ENCODE results near the gene TMEM198. TPM values are rescaled to one million over a fixed set of nuclear protein-coding genes. Genes with fewer than 3 reads are reported as not detected.

Gene TMEM198
- total RNA-seq, 4 donors from 2014 or later: 0.68 to 1.7 (median 1.5) TPM; not detected in 1

GRCh38 chr2:219591091-219591490 is 47.3 kb downstream of the TMEM198 start:
- TF ChIP-seq, protein P1, sequence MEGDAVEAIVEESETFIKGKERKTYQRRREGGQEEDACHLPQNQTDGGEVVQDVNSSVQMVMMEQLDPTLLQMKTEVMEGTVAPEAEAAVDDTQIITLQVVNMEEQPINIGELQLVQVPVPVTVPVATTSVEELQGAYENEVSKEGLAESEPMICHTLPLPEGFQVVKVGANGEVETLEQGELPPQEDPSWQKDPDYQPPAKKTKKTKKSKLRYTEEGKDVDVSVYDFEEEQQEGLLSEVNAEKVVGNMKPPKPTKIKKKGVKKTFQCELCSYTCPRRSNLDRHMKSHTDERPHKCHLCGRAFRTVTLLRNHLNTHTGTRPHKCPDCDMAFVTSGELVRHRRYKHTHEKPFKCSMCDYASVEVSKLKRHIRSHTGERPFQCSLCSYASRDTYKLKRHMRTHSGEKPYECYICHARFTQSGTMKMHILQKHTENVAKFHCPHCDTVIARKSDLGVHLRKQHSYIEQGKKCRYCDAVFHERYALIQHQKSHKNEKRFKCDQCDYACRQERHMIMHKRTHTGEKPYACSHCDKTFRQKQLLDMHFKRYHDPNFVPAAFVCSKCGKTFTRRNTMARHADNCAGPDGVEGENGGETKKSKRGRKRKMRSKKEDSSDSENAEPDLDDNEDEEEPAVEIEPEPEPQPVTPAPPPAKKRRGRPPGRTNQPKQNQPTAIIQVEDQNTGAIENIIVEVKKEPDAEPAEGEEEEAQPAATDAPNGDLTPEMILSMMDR (IDR thresholded peaks at IDR 0.05; ENCODE audit: low read depth): no peak

- TF ChIP-seq, protein P1 (IDR thresholded peaks at IDR 0.05; ENCODE audit: low read depth): no peak
These were observed 48.9 kb downstream of the TMEM198 start for GRCh38 chr2:219592736-219593135.

GRCh38 chr2:219593154-219593553 is 49.3 kb downstream of the TMEM198 start:
- TF ChIP-seq, protein P1 (IDR thresholded peaks at IDR 0.05; ENCODE audit: low read depth): no peak

DNA sequence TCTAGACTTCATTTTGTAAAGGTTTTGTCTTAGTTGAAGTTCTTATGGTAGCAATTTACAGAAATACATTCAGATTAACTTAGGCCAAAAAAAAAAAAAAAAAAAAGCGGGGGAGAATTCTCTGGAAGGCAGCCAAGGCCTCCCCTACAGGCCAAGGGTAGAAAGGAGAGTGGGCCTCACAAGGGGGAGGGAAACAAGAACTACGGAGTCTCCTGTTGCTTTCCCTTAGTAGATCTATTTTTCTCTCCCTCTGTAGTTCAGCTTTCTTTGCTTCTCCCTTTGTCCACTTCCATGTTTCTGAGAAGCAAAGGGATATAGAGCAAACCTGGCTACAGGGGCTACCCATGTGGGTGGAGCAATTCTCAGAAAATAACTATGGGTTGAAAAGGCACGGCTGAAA is 51.4 kb downstream of the TMEM198 start:
- TF ChIP-seq, protein P1 (IDR thresholded peaks at IDR 0.05; ENCODE audit: low read depth): no peak

DNA sequence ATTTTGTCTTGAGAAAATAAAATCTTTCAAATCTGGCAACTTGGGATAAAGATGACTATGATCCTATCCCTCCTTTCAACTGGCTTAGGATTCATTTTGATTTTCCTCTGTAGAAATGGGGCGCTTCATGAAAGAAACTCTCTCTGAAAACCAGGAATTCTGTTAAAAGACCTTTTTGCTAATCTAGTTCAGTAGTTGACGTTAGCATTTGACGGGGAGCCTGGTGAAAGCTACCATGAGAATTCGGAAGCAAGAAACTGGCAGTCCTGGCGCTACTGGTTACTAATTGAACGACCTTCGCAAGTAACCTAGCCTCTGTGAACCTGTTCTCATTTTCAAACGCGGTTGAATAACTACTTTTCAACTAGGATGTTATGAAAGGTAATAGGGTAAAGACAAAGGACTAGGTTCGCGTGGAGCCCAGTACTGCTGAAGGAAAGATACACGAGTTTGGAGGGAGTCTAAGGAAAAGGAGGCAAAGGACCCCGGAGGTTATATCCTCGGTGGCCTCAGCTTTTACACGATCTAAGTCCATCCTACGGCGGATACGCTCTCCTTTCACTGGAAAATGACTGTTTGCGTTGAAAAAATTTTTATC is 53.2 kb downstream of the TMEM198 start:
- TF ChIP-seq, protein P1 (IDR thresholded peaks at IDR 0.05; ENCODE audit: low read depth): no peak

- TF ChIP-seq, protein P1 (IDR thresholded peaks at IDR 0.05; ENCODE audit: low read depth): no peak
These were observed 53.9 kb downstream of the TMEM198 start, which contains the start of gene STK11IP for GRCh38 chr2:219597552-219598307. TSS of gene STK11IP (plus strand) at chr2:219597857. CDS start at chr2:219598120, 263 bp downstream.

DNA sequence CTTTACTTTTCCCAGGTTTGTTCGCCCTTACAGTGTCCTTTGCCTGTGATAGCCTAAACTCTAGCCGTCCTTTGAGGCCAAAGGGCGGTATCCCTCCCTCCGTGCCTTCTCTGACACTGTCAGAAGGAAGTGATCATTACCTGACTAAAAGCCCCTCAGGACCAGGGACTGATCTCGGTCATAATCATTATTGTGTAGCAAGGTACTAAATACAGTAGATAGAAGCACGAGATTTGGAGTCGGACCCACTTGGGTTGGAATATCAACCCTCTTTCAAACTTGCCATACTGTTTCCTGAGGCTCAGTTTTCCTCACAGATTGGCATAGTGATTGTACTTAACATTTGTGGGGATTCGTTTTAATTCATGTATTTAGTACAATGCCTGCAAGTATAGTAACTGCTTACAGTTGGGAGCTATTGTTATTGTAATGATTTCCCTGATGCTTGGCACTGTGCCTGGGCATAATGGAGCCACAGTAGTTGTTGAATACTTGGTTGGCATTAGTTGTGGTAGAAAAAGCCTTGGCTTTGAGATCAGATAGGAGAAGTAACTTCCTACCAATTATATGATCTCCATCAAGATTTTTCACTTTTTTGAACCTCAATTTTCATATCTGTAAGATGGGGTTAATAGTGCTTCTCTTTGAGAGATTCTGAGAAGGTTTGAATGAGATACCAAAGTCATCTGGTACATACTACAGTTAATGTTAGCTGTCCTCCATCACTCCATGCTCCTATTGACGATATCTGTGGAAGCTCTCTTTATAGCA is 54.7 kb downstream of the TMEM198 start:
- TF ChIP-seq, protein P1 (IDR thresholded peaks at IDR 0.05; ENCODE audit: low read depth): no peak

Measured in subcutaneous adipose tissue (tissue), 4 donors.